ENCODE results near the gene SNU13. TPM values are rescaled to one million over a fixed set of nuclear protein-coding genes. Genes with fewer than 3 reads are reported as not detected.
"Not testable (repeated sequence)": the region's sequence is repeated elsewhere in the genome, so short reads cannot be mapped to it uniquely, and the experiment has no call there.

The SNU13 gene
- 147 TPM for polyA plus RNA-seq (2013, experiment 1 of 4)
- polyA plus RNA-seq (2013, experiment 2 of 4) = 151 TPM
- 112 TPM for polyA plus RNA-seq (2013, experiment 3 of 4)
- polyA plus RNA-seq (2013, experiment 4 of 4) = 130 TPM

DNA sequence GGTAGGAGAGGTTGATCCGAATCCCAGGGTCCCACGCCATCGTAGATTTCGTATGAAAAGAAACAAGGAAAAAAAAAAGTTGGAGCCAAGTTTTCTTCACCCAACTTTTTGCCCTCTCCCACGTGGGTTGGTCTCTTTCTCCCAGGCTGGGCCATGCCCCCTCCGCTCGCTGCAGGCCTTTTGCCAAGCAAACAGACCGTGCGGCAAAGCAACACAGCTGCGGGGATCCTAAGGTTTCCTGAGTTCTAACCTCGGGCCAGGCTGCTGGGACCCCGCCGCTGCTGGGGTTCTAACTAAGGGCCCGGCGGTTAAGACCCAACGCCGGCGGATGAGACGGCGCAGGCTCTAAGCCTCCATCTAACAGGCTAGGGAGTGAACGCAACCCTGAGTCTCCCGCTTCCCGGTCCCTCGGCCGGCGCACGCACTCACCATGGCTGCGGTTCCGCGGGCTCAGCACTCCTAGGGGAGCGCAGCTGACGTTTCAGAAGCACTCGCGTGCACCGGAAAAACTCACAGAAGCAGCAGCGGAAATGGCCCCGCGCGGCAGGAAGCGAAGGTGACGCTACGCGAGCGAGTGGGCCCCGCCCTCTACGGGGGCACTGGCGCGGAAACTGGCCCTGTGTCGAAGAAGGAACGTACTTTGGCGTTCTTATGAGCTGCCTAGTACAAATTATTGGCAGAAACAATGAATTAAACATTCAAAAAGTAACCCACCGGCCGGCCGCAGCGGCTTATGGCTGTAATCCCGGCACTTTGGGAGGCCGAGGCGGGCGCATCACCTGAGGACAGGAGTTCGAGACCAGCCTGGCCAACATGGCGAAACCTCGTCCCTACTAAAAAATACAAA lies at the start of gene SNU13:
TSS of gene SNU13 (minus strand) at position 503 of the 847 bp plus-strand sequence. CDS start at position 432, 71 bp downstream.
- peak within 1 kb of the TSS; percentile 83 for H3K27ac ChIP-seq (ENCODE audit: insufficient read depth, low read depth, low read length, poor library complexity, severe bottlenecking)
- no peaks in the 10 kb centered on the region for H3K36me3 ChIP-seq (ENCODE audit: control insufficient read depth, insufficient read depth, low read length)
- H3K4me3 ChIP-seq (ENCODE audit: insufficient read depth, low read depth, low read length) = peak within 1 kb of the TSS; percentile 97
- no peaks in the 10 kb centered on the region for H3K9me3 ChIP-seq (ENCODE audit: control insufficient read depth, low read length)
- WGBS, 2 experiments = 3 to 4% methylated on average over 62 of the region's 62 CpGs
- peaks cover 6% of the 10 kb centered on the region for H3K4me1 ChIP-seq (ENCODE audit: control insufficient read depth, insufficient read depth, low read length)
- no peaks in the 10 kb centered on the region for H3K27me3 ChIP-seq (ENCODE audit: control insufficient read depth, insufficient read depth, low read length, poor library complexity, severe bottlenecking)

DNA sequence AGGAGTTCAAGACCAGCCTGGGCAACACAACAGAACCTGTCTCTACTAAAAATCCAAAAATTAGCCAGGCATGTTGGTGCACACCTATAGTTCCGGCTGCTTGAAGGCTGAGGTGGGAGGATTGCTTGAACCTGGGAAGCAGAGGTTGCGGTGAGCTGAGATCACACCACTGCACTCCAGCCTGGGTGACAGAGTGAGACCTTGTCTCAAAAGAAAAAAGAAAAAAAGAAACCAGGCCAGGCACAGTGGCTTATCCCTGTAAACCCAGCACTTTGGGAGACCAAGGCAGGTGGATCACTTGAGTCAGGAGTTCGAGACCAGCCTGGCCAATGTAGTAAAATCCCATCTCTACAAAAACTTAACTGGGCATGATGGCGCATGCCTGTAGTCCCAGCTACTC lies 44.6 kb upstream of the SNU13 start:
- H3K27me3 ChIP-seq (ENCODE audit: control insufficient read depth, insufficient read depth, low read length, poor library complexity, severe bottlenecking); H3K4me3 ChIP-seq (ENCODE audit: insufficient read depth, low read depth, low read length); H3K4me1 ChIP-seq (ENCODE audit: control insufficient read depth, insufficient read depth, low read length); H3K27ac ChIP-seq (ENCODE audit: insufficient read depth, low read depth, low read length, poor library complexity, severe bottlenecking); H3K36me3 ChIP-seq (ENCODE audit: control insufficient read depth, insufficient read depth, low read length); H3K9me3 ChIP-seq (ENCODE audit: control insufficient read depth, low read length): not testable (repeated sequence)
- WGBS, 2 experiments = 93 to 95% methylated on average over 4 of the region's 4 CpGs

DNA sequence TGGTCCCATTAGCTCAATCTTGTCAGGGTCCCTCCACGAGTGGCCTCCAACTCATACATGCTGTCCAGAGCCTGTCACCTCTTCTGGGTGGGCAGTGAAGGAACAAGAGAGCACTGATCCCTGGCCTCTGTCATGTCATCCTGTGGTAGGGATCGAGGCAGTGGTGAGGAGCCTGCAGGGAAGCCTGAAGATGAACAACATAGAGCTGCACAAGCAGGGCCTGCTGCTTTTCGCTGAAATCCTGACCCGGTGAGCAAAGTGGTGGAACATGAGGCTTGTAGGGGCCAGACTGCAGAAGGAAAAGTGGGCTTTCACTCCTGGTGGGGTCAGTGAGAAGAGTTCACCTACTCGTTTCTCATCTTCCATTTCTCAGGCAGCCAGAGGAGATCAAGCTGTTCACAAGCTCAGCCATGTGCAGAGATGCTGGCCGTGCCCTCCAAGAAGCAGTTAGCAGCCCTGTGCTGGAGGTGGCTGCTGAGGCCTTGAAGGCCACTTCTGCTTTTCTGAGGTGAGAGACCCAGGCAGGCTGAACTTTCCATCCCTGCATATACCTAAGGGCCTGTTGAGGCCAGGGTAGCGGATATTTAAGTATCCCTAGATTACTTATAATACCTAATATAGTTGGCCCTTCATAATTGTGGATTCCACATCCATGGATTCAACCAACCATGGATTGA lies 43.6 kb upstream of the SNU13 start:
- Histone ChIP-seq H3K4me1 (ENCODE audit: control insufficient read depth, insufficient read depth, low read length) (no peaks in the 10 kb centered on the region), H3K36me3 (ENCODE audit: control insufficient read depth, insufficient read depth, low read length) (no peaks in the 10 kb centered on the region), H3K9me3 (ENCODE audit: control insufficient read depth, low read length) (no peaks in the 10 kb centered on the region), H3K27ac (ENCODE audit: insufficient read depth, low read depth, low read length, poor library complexity, severe bottlenecking) (no peak overlapping the region), H3K4me3 (ENCODE audit: insufficient read depth, low read depth, low read length) (no peak overlapping the region), H3K27me3 (ENCODE audit: control insufficient read depth, insufficient read depth, low read length, poor library complexity, severe bottlenecking) (no peaks in the 10 kb centered on the region)
- WGBS, 2 experiments = 90 to 93% methylated on average over 7 of the region's 7 CpGs

DNA sequence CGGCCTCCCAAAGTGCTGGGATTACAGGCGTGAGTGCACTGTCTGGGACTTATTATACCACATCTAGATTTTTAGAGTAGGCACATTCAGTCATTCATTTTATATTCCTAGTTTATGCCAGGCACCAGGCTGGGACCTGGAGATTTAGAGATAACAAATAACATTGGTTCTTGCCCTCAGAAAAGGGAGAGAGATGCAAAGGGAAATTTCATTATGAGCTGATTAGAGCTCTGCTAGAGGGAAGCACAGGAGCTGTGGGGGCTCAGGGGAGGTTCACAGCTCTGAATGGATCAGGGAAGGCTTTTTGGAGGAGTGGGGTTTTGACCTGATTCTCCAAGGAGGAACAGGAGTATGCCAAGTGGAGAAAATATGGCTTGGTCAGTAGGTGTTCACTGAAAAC lies 42.9 kb upstream of the SNU13 start:
- Histone ChIP-seq H3K27ac (ENCODE audit: insufficient read depth, low read depth, low read length, poor library complexity, severe bottlenecking) (no peak overlapping the region), H3K4me1 (ENCODE audit: control insufficient read depth, insufficient read depth, low read length) (no peaks in the 10 kb centered on the region), H3K27me3 (ENCODE audit: control insufficient read depth, insufficient read depth, low read length, poor library complexity, severe bottlenecking) (no peaks in the 10 kb centered on the region), H3K9me3 (ENCODE audit: control insufficient read depth, low read length) (no peaks in the 10 kb centered on the region), H3K36me3 (ENCODE audit: control insufficient read depth, insufficient read depth, low read length) (no peaks in the 10 kb centered on the region), H3K4me3 (ENCODE audit: insufficient read depth, low read depth, low read length) (no peak overlapping the region)
- 89 to 94% methylated on average over 2 of the region's 2 CpGs for WGBS, 2 experiments

DNA sequence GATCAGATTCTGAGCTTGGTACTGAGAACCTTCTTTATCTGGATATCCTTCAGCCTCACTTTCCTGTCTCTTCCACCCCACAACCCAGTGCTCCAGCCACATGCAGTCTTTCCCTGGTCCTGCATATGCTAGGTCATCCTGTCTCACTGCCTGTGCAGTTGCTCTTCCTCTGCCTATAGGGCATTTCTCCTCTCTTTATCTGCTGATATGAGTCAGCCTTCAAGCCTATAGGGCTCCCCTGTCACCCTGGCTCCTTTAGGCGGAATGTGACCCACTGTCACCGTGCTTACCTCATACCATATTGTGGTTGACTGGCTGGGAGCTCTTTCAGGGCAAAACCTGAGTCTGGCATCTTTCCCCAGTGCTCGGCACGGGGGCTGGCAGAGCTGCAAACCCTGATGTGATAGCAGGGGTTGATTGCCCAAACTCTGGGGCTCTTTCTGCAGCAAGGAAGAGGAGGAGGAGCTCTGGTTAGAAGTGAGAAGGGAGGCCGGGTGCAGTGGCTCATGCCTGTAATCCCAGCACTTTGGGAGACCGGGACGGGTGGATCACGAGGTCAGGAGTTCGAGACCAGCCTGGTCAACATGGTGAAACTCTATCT lies 36.9 kb upstream of the SNU13 start:
- no peaks in the 10 kb centered on the region for H3K27me3 ChIP-seq (ENCODE audit: control insufficient read depth, insufficient read depth, low read length, poor library complexity, severe bottlenecking)
- H3K4me1 ChIP-seq (ENCODE audit: control insufficient read depth, insufficient read depth, low read length) = no peaks in the 10 kb centered on the region
- H3K36me3 ChIP-seq (ENCODE audit: control insufficient read depth, insufficient read depth, low read length) = no peaks in the 10 kb centered on the region
- no peaks in the 10 kb centered on the region for H3K9me3 ChIP-seq (ENCODE audit: control insufficient read depth, low read length)
- no peak overlapping the region for H3K27ac ChIP-seq (ENCODE audit: insufficient read depth, low read depth, low read length, poor library complexity, severe bottlenecking)
- no peak overlapping the region for H3K4me3 ChIP-seq (ENCODE audit: insufficient read depth, low read depth, low read length)
- WGBS, 2 experiments = 86 to 88% methylated on average over 9 of the region's 9 CpGs

DNA sequence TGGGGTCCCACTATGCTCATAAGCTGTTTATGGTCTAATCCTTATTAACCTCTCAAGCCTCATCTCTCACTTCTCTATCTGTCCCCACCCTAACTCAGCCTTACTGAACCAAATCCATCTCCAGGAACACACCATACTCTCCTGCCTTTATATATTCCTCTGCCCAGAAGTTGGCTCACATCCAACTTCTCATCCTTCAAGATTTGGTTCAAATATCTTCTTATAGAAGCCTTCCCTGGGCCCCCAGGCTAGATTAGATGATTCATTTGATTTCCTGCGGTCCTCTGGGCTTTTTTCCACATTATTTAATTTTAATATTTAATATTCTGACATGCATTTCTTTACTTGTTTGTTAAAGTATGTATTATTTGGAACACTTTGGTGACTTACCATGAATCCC lies 33.8 kb upstream of the SNU13 start:
- Histone ChIP-seq H3K9me3 (ENCODE audit: control insufficient read depth, low read length) (no peaks in the 10 kb centered on the region), H3K4me1 (ENCODE audit: control insufficient read depth, insufficient read depth, low read length) (no peaks in the 10 kb centered on the region), H3K27me3 (ENCODE audit: control insufficient read depth, insufficient read depth, low read length, poor library complexity, severe bottlenecking) (no peaks in the 10 kb centered on the region), H3K4me3 (ENCODE audit: insufficient read depth, low read depth, low read length) (no peak overlapping the region), H3K27ac (ENCODE audit: insufficient read depth, low read depth, low read length, poor library complexity, severe bottlenecking) (no peak overlapping the region), H3K36me3 (ENCODE audit: control insufficient read depth, insufficient read depth, low read length) (no peaks in the 10 kb centered on the region)
- WGBS, 2 experiments = no CpG with 5 or more reads among the region's 1 CpG

DNA sequence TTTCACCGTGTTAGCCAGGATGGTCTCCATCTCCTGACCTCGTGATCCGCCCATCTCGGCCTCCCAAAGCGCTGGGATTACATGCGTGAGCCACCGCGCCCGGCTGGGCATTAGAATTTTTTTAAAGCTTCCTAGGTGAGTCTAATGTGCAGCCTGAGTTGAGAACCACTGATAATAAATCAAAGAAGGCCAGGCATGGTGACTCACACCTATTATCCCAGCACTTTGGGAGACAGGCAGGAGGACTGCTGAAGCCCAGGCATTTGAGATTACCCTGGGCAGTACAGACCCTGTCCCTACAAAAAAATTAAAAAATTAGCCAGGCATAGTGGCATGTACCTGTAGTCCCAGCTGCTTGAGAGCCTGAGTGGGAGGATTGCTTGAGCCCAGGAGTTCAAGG lies 24.3 kb upstream of the SNU13 start:
- H3K27me3 ChIP-seq (ENCODE audit: control insufficient read depth, insufficient read depth, low read length, poor library complexity, severe bottlenecking) = no peaks in the 10 kb centered on the region
- no peaks in the 10 kb centered on the region for H3K36me3 ChIP-seq (ENCODE audit: control insufficient read depth, insufficient read depth, low read length)
- WGBS, 2 experiments = 93% methylated on average over 9 of the region's 9 CpGs
- no peak overlapping the region for H3K27ac ChIP-seq (ENCODE audit: insufficient read depth, low read depth, low read length, poor library complexity, severe bottlenecking)
- no peaks in the 10 kb centered on the region for H3K4me1 ChIP-seq (ENCODE audit: control insufficient read depth, insufficient read depth, low read length)
- H3K9me3 ChIP-seq (ENCODE audit: control insufficient read depth, low read length) = no peaks in the 10 kb centered on the region
- no peak overlapping the region for H3K4me3 ChIP-seq (ENCODE audit: insufficient read depth, low read depth, low read length)

DNA sequence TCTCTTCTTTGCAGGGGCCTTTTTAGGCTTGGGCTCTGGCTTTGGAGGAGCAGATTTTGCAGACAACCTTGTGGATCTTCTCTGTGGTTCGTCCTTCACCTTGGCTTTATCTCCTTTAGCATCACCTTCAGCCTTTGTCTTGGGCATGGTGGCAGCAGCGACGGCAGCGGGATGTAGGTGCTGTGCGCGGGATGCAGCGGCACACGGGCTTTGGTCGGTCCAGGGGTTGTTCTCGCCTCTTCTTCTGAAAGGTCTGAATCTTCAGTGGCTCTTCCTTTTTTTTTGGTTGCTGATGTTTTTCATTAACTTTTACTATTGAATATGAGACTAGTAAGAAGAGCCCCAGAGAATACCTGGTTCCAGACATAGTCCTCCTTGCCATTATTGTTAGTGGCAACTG lies 20.7 kb upstream of the SNU13 start:
- H3K4me3 ChIP-seq (ENCODE audit: insufficient read depth, low read depth, low read length) = no peak overlapping the region
- 92 to 93% methylated on average over 10 of the region's 10 CpGs for WGBS, 2 experiments

DNA sequence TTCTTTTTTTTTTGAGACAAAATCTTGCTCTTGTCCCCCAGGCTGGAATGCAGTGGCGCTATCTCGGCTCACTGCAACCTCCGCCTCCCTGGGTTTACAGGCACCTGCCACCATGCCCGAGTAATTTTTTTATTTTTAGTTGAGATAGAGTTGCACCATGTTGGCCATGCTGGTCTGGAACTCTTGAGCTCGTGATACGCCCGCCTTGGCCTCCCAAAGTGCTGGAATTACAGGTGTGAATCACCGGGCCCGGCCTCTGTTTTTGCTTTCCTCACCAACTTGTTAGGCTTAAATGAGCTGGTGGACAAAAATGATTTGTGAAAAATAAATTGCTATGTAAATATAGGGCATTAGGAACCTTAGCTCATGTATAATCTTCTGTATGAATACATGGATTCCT lies 14.1 kb upstream of the SNU13 start:
- no peaks in the 10 kb centered on the region for H3K27me3 ChIP-seq (ENCODE audit: control insufficient read depth, insufficient read depth, low read length, poor library complexity, severe bottlenecking)
- 91 to 97% methylated on average over 9 of the region's 9 CpGs for WGBS, 2 experiments
- H3K4me1 ChIP-seq (ENCODE audit: control insufficient read depth, insufficient read depth, low read length) = peaks cover 3% of the 10 kb centered on the region
- H3K4me3 ChIP-seq (ENCODE audit: insufficient read depth, low read depth, low read length) = no peak overlapping the region
- H3K9me3 ChIP-seq (ENCODE audit: control insufficient read depth, low read length) = no peaks in the 10 kb centered on the region
- H3K36me3 ChIP-seq (ENCODE audit: control insufficient read depth, insufficient read depth, low read length) = no peaks in the 10 kb centered on the region
- H3K27ac ChIP-seq (ENCODE audit: insufficient read depth, low read depth, low read length, poor library complexity, severe bottlenecking) = no peak overlapping the region

More for the DNA sequence above, 20.7 kb upstream of the SNU13 start:
- Histone ChIP-seq H3K27ac (ENCODE audit: insufficient read depth, low read depth, low read length, poor library complexity, severe bottlenecking) (no peak overlapping the region), H3K4me1 (ENCODE audit: control insufficient read depth, insufficient read depth, low read length) (no peaks in the 10 kb centered on the region), H3K27me3 (ENCODE audit: control insufficient read depth, insufficient read depth, low read length, poor library complexity, severe bottlenecking) (no peaks in the 10 kb centered on the region), H3K9me3 (ENCODE audit: control insufficient read depth, low read length) (no peaks in the 10 kb centered on the region), H3K36me3 (ENCODE audit: control insufficient read depth, insufficient read depth, low read length) (no peaks in the 10 kb centered on the region)

DNA sequence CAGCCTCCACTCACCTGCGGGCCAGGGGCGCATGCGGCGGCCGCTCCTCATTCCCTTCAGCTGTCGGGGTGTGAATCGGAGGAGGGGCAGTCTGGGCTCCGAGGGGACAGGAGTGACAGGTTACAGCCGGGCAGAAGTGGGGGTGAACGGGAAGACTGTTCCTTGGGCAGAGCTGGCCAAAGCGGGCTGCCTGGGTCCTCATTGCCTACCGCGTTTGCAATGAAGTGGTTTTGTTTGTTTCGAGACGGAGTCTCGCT lies 11.4 kb upstream of the SNU13 start:
- Histone ChIP-seq H3K27ac (ENCODE audit: insufficient read depth, low read depth, low read length, poor library complexity, severe bottlenecking) (no peak overlapping the region), H3K4me1 (ENCODE audit: control insufficient read depth, insufficient read depth, low read length) (peaks cover 16% of the 10 kb centered on the region), H3K4me3 (ENCODE audit: insufficient read depth, low read depth, low read length) (no peak overlapping the region), H3K36me3 (ENCODE audit: control insufficient read depth, insufficient read depth, low read length) (no peaks in the 10 kb centered on the region), H3K9me3 (ENCODE audit: control insufficient read depth, low read length) (no peaks in the 10 kb centered on the region), H3K27me3 (ENCODE audit: control insufficient read depth, insufficient read depth, low read length, poor library complexity, severe bottlenecking) (no peaks in the 10 kb centered on the region)
- WGBS, 2 experiments = 94 to 95% methylated on average over 16 of the region's 16 CpGs

Data from ectodermal cell (in vitro differentiated cells).